Lower leg skin (tissue), 3 donors: Measurements from ENCODE around the gene ADAMTS19.

Experiments
- POLR2A ChIP-seq, 2 donors: fragments of 450-650 bp; IDR thresholded peaks; one replicate each; pipeline ENCODE4 v1.6.1; 2016 to 2017; ENCODE audit warnings: antibody characterized with exemption in 2 of 2, mild to moderate bottlenecking in 1 of 2, moderate library complexity in 1 of 2
- TF ChIP-seq, protein P1 (sequence below), 3 donors: fragments of 450-650 bp; IDR thresholded peaks; one replicate each; pipeline ENCODE4 v1.5.1; 2016; ENCODE audit warnings: antibody characterized with exemption in 3 of 3, mild to moderate bottlenecking in 3 of 3, moderate library complexity in 2 of 3

DNA sequence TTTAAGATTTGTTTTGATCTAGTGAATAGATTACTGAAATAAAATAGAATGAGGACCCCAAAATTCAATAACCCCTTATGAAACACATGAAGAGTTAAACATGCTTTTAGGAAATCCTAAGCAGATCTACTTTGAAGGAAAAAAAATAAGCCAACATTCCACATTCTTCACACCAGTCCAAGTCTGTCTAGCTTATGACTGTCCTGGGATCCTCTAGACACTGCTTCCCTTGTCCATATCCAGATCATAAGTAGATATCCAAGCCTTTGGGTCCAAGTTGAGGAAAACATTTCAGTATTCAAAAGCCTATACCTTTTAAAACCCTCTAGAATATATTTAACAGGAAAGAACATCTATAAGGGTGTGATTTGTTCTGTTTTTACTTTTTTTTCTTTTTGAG lies 228.9 kb downstream of the ADAMTS19 start:
- TF ChIP-seq, protein P1, sequence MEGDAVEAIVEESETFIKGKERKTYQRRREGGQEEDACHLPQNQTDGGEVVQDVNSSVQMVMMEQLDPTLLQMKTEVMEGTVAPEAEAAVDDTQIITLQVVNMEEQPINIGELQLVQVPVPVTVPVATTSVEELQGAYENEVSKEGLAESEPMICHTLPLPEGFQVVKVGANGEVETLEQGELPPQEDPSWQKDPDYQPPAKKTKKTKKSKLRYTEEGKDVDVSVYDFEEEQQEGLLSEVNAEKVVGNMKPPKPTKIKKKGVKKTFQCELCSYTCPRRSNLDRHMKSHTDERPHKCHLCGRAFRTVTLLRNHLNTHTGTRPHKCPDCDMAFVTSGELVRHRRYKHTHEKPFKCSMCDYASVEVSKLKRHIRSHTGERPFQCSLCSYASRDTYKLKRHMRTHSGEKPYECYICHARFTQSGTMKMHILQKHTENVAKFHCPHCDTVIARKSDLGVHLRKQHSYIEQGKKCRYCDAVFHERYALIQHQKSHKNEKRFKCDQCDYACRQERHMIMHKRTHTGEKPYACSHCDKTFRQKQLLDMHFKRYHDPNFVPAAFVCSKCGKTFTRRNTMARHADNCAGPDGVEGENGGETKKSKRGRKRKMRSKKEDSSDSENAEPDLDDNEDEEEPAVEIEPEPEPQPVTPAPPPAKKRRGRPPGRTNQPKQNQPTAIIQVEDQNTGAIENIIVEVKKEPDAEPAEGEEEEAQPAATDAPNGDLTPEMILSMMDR (IDR thresholded peaks at IDR 0.05): no peak
- no peak for TF ChIP-seq POLR2A (IDR thresholded peaks at IDR 0.05)
